ENCODE measurements around the gene DCHS2.

Gene DCHS2

DNA sequence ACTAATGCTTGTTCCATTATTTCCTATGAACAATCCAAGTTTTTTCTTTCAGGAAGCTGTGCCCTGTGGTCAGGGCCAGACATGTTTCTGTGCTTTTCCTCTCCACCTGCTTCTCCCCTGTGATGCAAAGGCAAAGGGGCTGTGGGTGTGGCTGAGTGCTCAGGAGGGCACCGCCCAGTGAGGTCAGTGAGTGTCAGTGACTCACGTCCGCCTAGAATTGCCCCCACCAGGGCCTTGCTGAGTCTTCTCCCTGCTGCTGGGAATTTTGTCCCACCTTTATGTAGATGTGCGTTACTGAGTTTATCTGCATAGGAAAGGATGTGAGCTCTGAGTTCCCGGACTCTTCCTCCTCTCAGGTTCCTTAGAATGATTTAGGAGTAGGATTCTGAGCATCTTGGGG, 283.2 kb downstream of the DCHS2 start:
- no peak for DNase-seq (ENCODE audit: low spot score)

DNA sequence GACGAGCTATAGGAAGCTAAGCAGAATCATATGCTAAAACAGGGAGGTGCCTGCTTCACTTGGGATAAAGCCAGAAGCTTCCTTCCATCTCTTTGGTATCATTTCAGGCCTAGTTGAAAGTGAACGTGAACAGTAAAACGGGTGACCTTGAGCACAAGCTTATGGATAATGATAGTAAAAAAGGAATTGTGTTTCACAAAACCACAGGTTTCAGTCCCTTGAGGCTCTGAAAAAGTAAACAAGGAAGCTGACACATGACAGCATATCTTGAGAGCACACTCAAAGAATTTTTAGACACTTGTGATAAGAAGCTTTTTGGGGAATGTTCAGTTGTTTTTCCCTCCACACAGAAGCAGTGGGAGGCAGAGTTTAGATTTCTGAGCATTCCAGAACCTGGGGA, 286.1 kb downstream of the DCHS2 start:
- no peak for DNase-seq (ENCODE audit: low spot score)

DNA sequence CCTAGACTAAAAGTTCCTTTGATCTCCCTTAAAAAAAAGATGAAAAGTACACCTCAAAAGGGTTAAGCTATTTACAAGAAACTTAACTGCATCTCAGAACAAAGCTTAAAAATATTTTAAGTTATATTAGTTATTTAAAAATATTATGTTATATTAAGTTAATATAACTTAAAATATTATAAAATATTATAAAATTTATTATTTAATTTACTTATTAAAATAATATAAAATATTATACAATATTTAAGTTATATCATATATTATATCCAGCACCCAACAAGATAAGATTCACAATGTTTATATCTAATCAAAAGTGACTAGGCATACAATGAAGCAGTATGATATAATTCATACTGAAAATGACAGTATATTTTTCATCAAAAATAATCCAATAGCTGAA, 296.9 kb downstream of the DCHS2 start:
- DNase-seq (ENCODE audit: low spot score): no peak

DNA sequence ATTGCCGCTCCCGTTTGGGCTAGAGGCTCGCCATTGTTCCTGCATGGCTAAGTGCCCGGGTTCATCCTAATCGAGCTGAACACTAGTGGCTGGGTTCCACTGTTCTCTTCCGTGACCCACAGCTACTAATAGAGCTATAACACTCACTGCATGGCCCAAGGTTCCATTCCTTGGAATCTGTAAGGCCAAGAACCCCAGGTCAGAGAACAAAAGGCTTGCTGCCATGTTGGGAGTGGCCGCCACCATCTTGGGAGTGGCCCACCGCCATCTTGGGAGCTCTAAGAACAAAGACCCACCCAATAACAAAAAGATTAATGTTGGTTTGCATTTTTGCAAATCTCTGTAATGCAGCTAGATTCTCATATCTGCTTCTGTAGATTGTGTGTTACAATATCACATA, 299.0 kb downstream of the DCHS2 start:
- no peak for DNase-seq (ENCODE audit: low spot score)

DNA sequence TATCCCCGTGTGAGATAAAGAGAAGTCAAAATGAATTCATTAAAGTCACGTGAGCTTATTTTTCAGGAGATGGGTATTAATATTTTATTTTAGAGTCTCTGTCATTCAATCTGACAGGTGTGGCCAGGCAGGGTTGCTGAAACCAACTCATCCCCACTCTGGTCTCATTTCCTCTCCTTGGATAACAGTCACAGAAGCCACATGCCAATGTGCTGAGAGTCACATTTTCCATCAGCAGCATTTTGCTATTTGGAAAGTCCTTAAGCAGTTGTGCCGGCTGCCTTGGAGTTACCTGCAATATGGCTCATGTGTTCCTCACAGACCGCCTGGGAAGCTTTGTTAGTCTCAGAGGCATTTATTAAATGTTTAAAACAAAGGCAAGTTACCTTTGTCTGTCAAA, 302.3 kb downstream of the DCHS2 start:
- DNase-seq (ENCODE audit: low spot score): no peak

DNA sequence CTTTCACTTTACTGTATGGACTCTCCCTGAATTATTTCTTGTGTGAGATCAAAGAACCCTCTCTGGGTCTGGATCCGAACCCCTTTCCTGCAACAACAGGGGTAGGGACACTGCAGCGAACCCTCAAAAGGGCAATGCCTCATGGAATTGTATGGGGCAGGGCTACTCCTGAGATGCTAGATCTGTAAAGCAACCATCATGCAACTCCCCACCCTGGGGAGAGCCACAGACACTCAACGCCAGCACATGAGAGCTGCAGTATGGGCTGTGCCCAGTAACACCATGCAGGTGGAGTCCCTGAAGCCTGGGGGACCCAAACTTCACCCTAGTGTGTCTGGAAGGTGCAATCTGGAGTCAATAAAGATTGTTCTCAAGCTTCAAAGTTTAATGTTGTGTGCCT, 304.7 kb downstream of the DCHS2 start:
- DNase-seq (ENCODE audit: low spot score): no peak

DNA sequence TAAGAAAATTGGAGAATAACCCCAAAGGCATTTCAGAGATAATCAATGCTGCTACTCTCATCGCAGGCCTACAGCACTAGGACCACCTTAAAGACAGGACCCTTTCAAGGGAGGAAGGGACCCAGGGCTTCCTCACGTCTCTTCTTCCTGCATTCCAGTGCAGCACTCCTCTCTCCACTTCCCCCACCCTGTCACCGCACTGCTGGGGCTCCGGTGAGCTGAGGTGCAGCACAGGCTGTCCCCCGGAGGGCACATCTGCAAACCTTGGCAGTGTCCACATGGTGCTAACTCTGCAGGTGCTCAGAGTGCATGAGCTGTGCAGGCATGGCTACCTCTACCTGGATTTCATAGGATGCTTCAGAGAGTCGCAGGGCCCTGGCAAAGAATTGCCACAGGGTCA, 305.6 kb downstream of the DCHS2 start:
- no peak for DNase-seq (ENCODE audit: low spot score)

DNA sequence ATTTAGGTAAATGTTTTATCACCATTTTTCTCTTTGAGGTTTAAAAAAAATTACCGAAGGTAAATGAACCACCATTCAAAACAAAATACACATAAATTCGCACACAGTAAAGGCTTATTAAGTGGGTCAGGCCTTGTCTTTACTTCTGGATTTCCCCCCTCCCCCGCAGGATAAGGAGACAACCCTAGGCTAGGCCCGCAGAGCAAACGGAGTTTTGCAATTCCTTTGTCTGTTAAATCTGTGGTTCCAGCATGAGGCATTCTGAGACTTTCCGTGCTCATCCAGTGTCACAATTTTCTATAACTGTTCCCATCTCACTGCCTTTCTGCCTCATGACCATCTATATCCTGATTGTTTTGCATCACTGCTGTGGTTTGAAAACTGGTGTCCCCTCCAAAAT, 307.4 kb downstream of the DCHS2 start:
- no peak for DNase-seq (ENCODE audit: low spot score)

DNA sequence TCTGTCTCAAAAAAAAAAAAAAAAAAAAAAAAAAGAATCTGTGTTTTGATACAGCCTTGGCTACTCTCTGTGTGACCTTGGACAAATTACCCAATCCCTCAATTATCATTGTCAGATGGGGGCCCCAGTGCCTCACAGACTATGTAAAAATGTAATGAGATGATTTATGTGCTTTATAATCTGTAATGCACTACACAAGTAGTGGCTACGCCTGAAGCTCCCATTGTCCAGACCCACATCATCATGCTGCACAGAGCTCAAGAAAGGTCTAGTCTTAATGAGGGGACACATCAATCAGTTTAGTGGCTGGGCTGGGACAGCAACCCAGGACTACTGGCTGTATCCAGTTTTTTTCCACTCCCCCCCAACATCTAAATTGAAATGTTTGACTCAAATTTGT, 308.3 kb downstream of the DCHS2 start:
- DNase-seq (ENCODE audit: low spot score): no peak

Data from germinal center (tissue), 1 donor.